ENCODE data around the gene FBXO21.

The FBXO21 gene

DNA sequence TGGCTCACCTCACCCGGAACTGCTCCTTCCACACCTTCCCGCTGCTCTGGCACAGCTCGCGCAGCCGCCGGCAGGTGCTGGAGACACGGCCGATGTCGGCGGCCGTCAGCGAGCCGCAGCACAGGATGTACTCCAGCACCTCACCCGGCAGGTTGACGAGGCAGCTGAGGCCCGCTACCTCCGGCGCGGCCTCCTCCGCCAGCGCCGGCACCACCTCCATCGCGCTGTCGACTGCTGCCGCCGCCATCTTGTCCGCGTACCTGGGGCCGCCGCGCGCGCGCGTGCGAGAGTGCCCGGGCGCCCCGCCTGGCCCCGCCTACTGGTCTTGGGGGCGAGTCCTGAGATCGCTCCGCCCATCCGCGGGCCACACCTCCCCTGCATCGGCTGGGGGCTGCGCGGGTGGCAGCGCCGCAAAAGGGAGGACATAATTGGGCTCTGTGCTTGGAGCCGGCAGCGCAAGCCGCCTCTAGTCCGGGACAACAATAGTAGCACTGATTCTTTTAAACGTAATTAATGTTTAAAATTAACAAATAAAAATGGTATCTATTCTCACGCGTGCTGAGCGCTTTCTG, at the start of gene FBXO21:
FBXO21 (minus strand) TSS at position 261 of the 572 bp plus-strand sequence; CDS start at position 247, 14 bp downstream.
- ChIA-PET POLR2A (no interaction called here), CTCF (no interaction called here)
- peak; percentile 7 for DNase-seq (ENCODE audit: low read depth, low spot score)
- TF ChIP-seq CTCF (IDR thresholded peaks at IDR 0.05; ENCODE audit: insufficient read depth, low read length, missing control alignments), result no peak
- H3K4me3 ChIP-seq (ENCODE audit: low read depth, low read length), result peak within 1 kb of the TSS; percentile 95

DNA sequence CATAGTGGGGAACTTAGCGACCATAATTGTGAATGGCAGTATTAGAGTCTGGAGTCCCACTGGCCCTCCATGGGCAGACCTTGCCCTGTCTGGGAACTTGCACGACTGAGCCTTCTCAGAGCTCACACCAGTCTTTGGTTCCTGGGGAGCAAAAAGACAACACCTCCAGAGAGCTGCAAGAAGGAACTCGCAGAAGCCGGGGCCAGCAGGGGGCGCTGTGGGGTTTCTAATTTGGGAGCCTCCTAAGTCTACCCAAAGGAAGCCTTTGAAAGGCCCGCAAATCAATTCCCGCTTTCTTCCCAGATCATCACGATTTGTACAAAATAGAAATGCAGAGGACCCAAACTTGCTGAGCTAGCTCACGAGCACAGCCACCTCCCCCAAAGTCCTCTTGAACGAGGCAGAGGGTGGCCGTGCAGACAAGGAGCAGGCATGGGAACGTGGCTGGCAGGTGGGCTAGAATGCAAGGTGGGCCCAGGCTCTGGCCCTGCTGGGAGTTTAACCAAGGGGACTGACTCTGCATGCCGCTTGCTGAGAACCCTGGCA, 46.3 kb upstream of the FBXO21 start:
- CTCF ChIA-PET, result interaction anchor here (0.7 to 11.6 kb wide), 32 partner anchors 8 to 641 kb away, joined by 3 to 276 read pairs (median 4); no protein-coding TSS in a partner anchor
- POLR2A ChIA-PET, result no interaction called here
- no peak for DNase-seq (ENCODE audit: low read depth, low spot score)
- peak; percentile 64 for TF ChIP-seq CTCF (IDR thresholded peaks at IDR 0.05; ENCODE audit: insufficient read depth, low read length, missing control alignments)
- H3K4me3 ChIP-seq (ENCODE audit: low read depth, low read length), result no peak overlapping the region

- CTCF ChIA-PET, result interaction anchor here (1.0 to 11.6 kb wide), 16 partner anchors 8 to 617 kb away, joined by 3 to 276 read pairs (median 10); no protein-coding TSS in a partner anchor
- no peak for DNase-seq (ENCODE audit: low read depth, low spot score)
- POLR2A ChIA-PET, result no interaction called here
- no peak for TF ChIP-seq CTCF (IDR thresholded peaks at IDR 0.05; ENCODE audit: insufficient read depth, low read length, missing control alignments)
- no peak overlapping the region for H3K4me3 ChIP-seq (ENCODE audit: low read depth, low read length)
Observed at GRCh38 chr12:117235261-117235660, 45.0 kb upstream of the FBXO21 start.

- H3K4me3 ChIP-seq (ENCODE audit: low read depth, low read length), result no peak overlapping the region
- no peak for TF ChIP-seq CTCF (IDR thresholded peaks at IDR 0.05; ENCODE audit: insufficient read depth, low read length, missing control alignments)
- CTCF ChIA-PET, result interaction anchor here (1.2 to 11.6 kb wide), 7 partner anchors 10 to 618 kb away, joined by 3 to 276 read pairs (median 24); no protein-coding TSS in a partner anchor
- POLR2A ChIA-PET, result no interaction called here
- DNase-seq (ENCODE audit: low read depth, low spot score), result no peak
Observed at GRCh38 chr12:117234441-117234840, 44.2 kb upstream of the FBXO21 start.

DNA sequence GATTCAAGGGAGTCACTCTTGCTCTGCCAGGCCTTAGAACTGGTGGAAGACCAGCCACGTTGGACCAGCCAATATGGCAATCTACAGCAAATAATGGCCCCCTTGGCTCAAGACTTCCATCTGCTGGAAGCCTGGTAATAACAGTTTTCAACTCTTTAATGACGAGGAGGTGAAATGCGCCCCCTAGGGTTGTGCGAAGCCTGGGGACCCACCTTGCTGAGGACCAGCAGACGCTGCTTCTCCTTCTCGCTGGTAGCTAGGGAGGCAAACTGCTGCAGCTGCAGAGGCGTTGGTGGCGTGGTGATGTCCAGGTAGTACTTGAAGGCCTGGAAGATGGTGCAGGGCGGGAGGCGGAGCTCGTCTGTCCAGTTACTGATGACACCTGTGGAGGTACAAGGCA, 41.5 kb upstream of the FBXO21 start:
- no peak for DNase-seq (ENCODE audit: low read depth, low spot score)
- POLR2A ChIA-PET, result no interaction called here
- CTCF ChIA-PET, result interaction anchor here (1.1 to 11.6 kb wide), 6 partner anchors 11 to 628 kb away, joined by 4 to 276 read pairs (median 36); no protein-coding TSS in a partner anchor
- no peak overlapping the region for H3K4me3 ChIP-seq (ENCODE audit: low read depth, low read length)
- TF ChIP-seq CTCF (IDR thresholded peaks at IDR 0.05; ENCODE audit: insufficient read depth, low read length, missing control alignments), result no peak

GRCh38 chr12:117228239-117228638, 38.0 kb upstream of the FBXO21 start:
- TF ChIP-seq CTCF (IDR thresholded peaks at IDR 0.05; ENCODE audit: insufficient read depth, low read length, missing control alignments), result no peak
- H3K4me3 ChIP-seq (ENCODE audit: low read depth, low read length), result no peak overlapping the region
- ChIA-PET CTCF (interaction anchor here (0.9 to 2.4 kb wide), 4 partner anchors 9 to 629 kb away, joined by 4 to 9 read pairs (median 6); no protein-coding TSS in a partner anchor), POLR2A (no interaction called here)
- DNase-seq (ENCODE audit: low read depth, low spot score), result no peak

All from AG04449 (cell line).